DND-41 (cell line): ENCODE measurements around the gene ZNF653.

Source experiments
- ATAC-seq: fragments of 200-7000 bp; cut with Tn5 transposase; 3 replicates; pipeline ENCODE4 v1.9.1; 2021; ENCODE audit warnings: low read depth; ENCODE audit not compliant: insufficient read depth
- DNase-seq: peaks from one replicate; pipeline ENCODE4 v3.0.0-alpha.2; 2020
- H2AFZ ChIP-seq: 2 replicates; pipeline ENCODE4 v1.6.0; 2012; ENCODE audit warnings: low read depth, low read length
- H3K27ac ChIP-seq: 2 replicates; pipeline ENCODE4 v1.5.1; 2012; ENCODE audit warnings: low read length, inconsistent platforms
- H3K27me3 ChIP-seq: fragments of 200-600 bp; sonication (generic); 2 replicates; pipeline ENCODE4 v1.6.0; 2012; ENCODE audit warnings: low read length, mild to moderate bottlenecking, inconsistent platforms; ENCODE audit not compliant: insufficient read depth, poor library complexity
- H3K36me3 ChIP-seq: 2 replicates; pipeline ENCODE4 v1.5.1; 2012; ENCODE audit warnings: low read length, inconsistent platforms; ENCODE audit not compliant: insufficient read depth
- H3K4me1 ChIP-seq: 2 replicates; pipeline ENCODE4 v1.5.1; 2012; ENCODE audit warnings: mild to moderate bottlenecking, low read length; ENCODE audit not compliant: insufficient read depth
- H3K4me2 ChIP-seq: 2 replicates; pipeline ENCODE4 v1.6.0; 2012; ENCODE audit warnings: mild to moderate bottlenecking, moderate library complexity, low read length, inconsistent platforms; ENCODE audit not compliant: insufficient read depth
- H3K4me3 ChIP-seq, 2 experiments: fragments of 200-600 bp in 1 of 2; shearing (Covaris generic) in 1 of 2; 2 replicates each; pipeline ENCODE4 v1.5.1; 2012 to 2016; ENCODE audit warnings: inconsistent platforms in 2 of 2, low read length in 2 of 2, mild to moderate bottlenecking in 2 of 2, low read depth in 1 of 2, moderate library complexity in 1 of 2
- H3K79me2 ChIP-seq: 2 replicates; pipeline ENCODE4 v1.6.0; 2012; ENCODE audit warnings: low read length, inconsistent platforms; ENCODE audit not compliant: insufficient read depth
- H3K9ac ChIP-seq: 2 replicates; pipeline ENCODE4 v1.6.0; 2012; ENCODE audit warnings: low read depth, mild to moderate bottlenecking, inconsistent platforms, low read length, moderate library complexity
- H3K9me3 ChIP-seq: 2 replicates; pipeline ENCODE4 v1.5.1; 2012; ENCODE audit warnings: low read length, moderate library complexity, mild to moderate bottlenecking, inconsistent platforms; ENCODE audit not compliant: insufficient read depth, severe bottlenecking
- H4K20me1 ChIP-seq: 2 replicates; pipeline ENCODE4 v1.6.0; 2012; ENCODE audit warnings: low read length; ENCODE audit not compliant: insufficient read depth
- CTCF ChIP-seq: IDR thresholded peaks from 2 replicates; pipeline ENCODE4 v1.5.1; 2012; ENCODE audit warnings: borderline replicate concordance, low read length, moderate library complexity, mild to moderate bottlenecking; ENCODE audit not compliant: poor library complexity, severe bottlenecking; ENCODE audit errors: extremely low read depth
- EZH2 ChIP-seq: IDR thresholded peaks from 3 replicates; pipeline ENCODE4 v1.6.1; 2012; ENCODE audit warnings: borderline replicate concordance, low read depth, mild to moderate bottlenecking, moderate library complexity, low read length, inconsistent platforms; ENCODE audit not compliant: severe bottlenecking

ZNF653 gene

GRCh38 chr19:11549386-11549953 is 43.8 kb upstream of the ZNF653 start:
- Histone ChIP-seq H3K4me1 (no peaks in the 10 kb centered on the region), H4K20me1 (peaks cover 14% of the 10 kb centered on the region; the same call in 1 of the 2 replicates), H3K9ac (no peak overlapping the region), H3K4me2 (no peak overlapping the region), H3K27me3 (no peaks in the 10 kb centered on the region), H3K27ac (no peak overlapping the region), H3K36me3 (peaks cover 29% of the 10 kb centered on the region), H3K9me3 (no peaks in the 10 kb centered on the region), H3K79me2 (no peaks in the 10 kb centered on the region), H2AFZ (no peak overlapping the region), H3K4me3 (no peak overlapping the region)
- TF ChIP-seq CTCF (no peak), EZH2 (no peak)
- ATAC-seq (no peak), DNase-seq (no peak)

- Histone ChIP-seq H4K20me1 (0 out of 2 replicates have a peak, but pooled peaks cover 4% of the 10 kb centered on the region), H2AFZ (no peak overlapping the region), H3K79me2 (no peaks in the 10 kb centered on the region), H3K36me3 (peaks cover 16% of the 10 kb centered on the region), H3K9me3 (no peaks in the 10 kb centered on the region), H3K9ac (no peak overlapping the region), H3K4me1 (no peaks in the 10 kb centered on the region), H3K4me2 (no peak overlapping the region), H3K4me3 (no peak overlapping the region), H3K27me3 (no peaks in the 10 kb centered on the region), H3K27ac (no peak overlapping the region)
- DNase-seq (no peak), ATAC-seq (no peak)
- TF ChIP-seq EZH2 (no peak), CTCF (no peak)
Measured at GRCh38 chr19:11547929-11548700, 42.5 kb upstream of the ZNF653 start.

GRCh38 chr19:11541238-11541637 is 35.6 kb upstream of the ZNF653 start:
- Histone ChIP-seq H3K27me3 (no peaks in the 10 kb centered on the region), H3K4me3 (no peak overlapping the region), H3K36me3 (no peaks in the 10 kb centered on the region), H3K4me1 (no peaks in the 10 kb centered on the region), H3K4me2 (no peak overlapping the region), H3K27ac (no peak overlapping the region), H4K20me1 (no peaks in the 10 kb centered on the region), H3K79me2 (no peaks in the 10 kb centered on the region), H2AFZ (no peak overlapping the region), H3K9me3 (no peaks in the 10 kb centered on the region), H3K9ac (no peak overlapping the region)
- ATAC-seq (no peak), DNase-seq (no peak)
- no peak for TF ChIP-seq CTCF
- no peak for TF ChIP-seq EZH2
